Measurements from ENCODE around the gene SELENOK. TPM values are rescaled to one million over a fixed set of nuclear protein-coding genes. Genes with fewer than 3 reads are reported as not detected.

The SELENOK gene
- total and polyA plus RNA-seq, 2 of the 13 experiments (the other 11 are each of a cell fraction or from before 2014, with no cell fraction given) = 67.0 to 81.0 TPM

DNA sequence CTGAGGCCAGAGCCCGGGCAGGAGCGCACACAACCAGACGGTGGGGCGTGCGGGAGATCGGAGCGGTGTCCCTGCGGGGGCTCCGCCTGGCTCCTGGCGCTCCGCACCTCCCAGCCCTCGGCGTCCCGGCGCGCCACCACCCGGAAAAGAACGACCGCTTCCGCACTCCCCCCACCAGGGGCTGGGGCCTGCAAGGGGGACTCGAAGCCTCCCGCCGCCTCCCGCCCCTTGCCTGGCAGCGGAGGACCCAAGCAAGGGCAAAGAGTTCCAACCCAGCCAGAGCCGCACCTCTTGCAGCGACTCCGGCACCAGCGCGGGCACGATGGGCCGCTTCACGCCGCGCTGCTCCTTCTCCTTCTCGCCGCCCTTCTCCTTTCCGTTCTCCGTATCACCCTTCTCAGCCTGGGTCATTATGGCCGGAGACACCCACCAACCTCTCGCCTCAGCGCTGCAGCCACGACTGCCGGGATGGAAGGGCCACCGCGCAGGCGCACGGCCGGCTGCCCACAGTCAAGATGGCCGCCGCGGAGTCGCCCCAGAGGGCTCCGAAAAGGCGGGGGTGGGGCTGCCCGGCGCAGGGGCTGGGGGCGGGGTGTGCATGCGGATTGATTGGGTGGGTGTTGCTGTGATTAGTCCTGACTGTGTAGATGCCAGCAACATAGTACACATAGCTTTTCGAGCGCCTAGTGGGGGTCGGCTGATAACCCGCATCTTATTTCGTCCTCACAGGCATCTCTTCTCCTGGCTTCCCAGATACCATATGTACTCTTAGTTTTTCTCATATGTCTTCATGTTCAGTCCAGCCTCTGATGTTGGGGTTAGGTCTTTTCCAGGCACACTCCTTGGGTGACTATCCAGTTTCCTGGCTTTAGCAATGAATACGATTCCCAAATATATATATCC is 9.7 kb downstream of the SELENOK start, which contains the start of gene ACTR8 (continued):
- TF ChIP-seq, protein P1, sequence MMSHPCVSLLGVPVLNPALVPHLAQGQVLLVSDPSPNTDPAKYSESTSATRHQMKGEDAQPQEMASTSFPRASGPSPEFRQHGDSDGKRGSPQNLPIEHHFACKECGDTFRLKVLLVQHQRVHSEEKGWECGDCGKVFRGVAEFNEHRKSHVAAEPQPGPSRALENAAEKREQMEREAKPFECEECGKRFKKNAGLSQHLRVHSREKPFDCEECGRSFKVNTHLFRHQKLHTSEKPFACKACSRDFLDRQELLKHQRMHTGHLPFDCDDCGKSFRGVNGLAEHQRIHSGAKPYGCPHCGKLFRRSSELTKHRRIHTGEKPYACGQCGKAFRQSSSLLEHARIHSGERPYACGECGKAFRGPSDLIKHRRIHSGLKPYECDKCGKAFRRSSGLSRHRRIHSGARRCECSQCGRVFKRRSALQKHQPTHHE (CRISPR knock-in tag; IDR thresholded peaks at IDR 0.05; ENCODE audit: borderline replicate concordance) = no peak
- TF ChIP-seq, protein P2, sequence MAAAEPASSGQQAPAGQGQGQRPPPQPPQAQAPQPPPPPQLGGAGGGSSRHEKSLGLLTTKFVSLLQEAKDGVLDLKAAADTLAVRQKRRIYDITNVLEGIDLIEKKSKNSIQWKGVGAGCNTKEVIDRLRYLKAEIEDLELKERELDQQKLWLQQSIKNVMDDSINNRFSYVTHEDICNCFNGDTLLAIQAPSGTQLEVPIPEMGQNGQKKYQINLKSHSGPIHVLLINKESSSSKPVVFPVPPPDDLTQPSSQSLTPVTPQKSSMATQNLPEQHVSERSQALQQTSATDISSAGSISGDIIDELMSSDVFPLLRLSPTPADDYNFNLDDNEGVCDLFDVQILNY (CRISPR knock-in tag; conservative IDR thresholded peaks at IDR 0.05) = peak; percentile 54; the same call in 1 of the 2 replicates
- TF ChIP-seq, protein P3, sequence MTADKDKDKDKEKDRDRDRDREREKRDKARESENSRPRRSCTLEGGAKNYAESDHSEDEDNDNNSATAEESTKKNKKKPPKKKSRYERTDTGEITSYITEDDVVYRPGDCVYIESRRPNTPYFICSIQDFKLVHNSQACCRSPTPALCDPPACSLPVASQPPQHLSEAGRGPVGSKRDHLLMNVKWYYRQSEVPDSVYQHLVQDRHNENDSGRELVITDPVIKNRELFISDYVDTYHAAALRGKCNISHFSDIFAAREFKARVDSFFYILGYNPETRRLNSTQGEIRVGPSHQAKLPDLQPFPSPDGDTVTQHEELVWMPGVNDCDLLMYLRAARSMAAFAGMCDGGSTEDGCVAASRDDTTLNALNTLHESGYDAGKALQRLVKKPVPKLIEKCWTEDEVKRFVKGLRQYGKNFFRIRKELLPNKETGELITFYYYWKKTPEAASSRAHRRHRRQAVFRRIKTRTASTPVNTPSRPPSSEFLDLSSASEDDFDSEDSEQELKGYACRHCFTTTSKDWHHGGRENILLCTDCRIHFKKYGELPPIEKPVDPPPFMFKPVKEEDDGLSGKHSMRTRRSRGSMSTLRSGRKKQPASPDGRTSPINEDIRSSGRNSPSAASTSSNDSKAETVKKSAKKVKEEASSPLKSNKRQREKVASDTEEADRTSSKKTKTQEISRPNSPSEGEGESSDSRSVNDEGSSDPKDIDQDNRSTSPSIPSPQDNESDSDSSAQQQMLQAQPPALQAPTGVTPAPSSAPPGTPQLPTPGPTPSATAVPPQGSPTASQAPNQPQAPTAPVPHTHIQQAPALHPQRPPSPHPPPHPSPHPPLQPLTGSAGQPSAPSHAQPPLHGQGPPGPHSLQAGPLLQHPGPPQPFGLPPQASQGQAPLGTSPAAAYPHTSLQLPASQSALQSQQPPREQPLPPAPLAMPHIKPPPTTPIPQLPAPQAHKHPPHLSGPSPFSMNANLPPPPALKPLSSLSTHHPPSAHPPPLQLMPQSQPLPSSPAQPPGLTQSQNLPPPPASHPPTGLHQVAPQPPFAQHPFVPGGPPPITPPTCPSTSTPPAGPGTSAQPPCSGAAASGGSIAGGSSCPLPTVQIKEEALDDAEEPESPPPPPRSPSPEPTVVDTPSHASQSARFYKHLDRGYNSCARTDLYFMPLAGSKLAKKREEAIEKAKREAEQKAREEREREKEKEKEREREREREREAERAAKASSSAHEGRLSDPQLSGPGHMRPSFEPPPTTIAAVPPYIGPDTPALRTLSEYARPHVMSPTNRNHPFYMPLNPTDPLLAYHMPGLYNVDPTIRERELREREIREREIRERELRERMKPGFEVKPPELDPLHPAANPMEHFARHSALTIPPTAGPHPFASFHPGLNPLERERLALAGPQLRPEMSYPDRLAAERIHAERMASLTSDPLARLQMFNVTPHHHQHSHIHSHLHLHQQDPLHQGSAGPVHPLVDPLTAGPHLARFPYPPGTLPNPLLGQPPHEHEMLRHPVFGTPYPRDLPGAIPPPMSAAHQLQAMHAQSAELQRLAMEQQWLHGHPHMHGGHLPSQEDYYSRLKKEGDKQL (CRISPR knock-in tag; IDR thresholded peaks at IDR 0.05; ENCODE audit: low read depth) = no peak
- TF ChIP-seq, protein P4, sequence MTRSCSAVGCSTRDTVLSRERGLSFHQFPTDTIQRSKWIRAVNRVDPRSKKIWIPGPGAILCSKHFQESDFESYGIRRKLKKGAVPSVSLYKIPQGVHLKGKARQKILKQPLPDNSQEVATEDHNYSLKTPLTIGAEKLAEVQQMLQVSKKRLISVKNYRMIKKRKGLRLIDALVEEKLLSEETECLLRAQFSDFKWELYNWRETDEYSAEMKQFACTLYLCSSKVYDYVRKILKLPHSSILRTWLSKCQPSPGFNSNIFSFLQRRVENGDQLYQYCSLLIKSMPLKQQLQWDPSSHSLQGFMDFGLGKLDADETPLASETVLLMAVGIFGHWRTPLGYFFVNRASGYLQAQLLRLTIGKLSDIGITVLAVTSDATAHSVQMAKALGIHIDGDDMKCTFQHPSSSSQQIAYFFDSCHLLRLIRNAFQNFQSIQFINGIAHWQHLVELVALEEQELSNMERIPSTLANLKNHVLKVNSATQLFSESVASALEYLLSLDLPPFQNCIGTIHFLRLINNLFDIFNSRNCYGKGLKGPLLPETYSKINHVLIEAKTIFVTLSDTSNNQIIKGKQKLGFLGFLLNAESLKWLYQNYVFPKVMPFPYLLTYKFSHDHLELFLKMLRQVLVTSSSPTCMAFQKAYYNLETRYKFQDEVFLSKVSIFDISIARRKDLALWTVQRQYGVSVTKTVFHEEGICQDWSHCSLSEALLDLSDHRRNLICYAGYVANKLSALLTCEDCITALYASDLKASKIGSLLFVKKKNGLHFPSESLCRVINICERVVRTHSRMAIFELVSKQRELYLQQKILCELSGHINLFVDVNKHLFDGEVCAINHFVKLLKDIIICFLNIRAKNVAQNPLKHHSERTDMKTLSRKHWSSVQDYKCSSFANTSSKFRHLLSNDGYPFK (CRISPR knock-in tag; IDR thresholded peaks at IDR 0.05; ENCODE audit: borderline replicate concordance) = peak; percentile 85; the same call in 1 of the 2 replicates
- TF ChIP-seq SOX5 (CRISPR knock-in tag; IDR thresholded peaks at IDR 0.05; ENCODE audit: borderline replicate concordance) (0 out of 2 replicates have a peak, but pooled peaks have one; percentile 20), YEATS4 (CRISPR knock-in tag; IDR thresholded peaks at IDR 0.05; ENCODE audit: borderline replicate concordance) (peak; percentile 75; the same call in 1 of the 2 replicates), MEF2D (CRISPR knock-in tag; IDR thresholded peaks at IDR 0.05) (peak; percentile 52; the same call in 1 of the 2 replicates), ZNF775 (CRISPR knock-in tag; IDR thresholded peaks at IDR 0.05; ENCODE audit: borderline replicate concordance) (peak; percentile 46; the same call in 1 of the 2 replicates)
- TF ChIP-seq, protein P5, sequence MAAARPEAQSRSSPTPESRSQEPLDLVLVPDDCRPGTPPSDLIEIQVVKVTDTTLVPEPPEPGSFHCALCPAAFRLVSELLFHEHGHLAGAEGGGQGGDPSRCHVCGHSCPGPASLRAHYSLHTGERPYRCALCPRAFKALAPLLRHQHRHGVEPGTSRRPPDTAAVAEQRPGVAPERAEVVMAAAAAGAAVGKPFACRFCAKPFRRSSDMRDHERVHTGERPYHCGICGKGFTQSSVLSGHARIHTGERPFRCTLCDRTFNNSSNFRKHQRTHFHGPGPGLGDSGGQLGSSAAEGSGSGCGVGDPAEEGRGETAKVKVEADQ (CRISPR knock-in tag; IDR thresholded peaks at IDR 0.05; ENCODE audit: borderline replicate concordance) = no peak
- TF ChIP-seq, protein P6, sequence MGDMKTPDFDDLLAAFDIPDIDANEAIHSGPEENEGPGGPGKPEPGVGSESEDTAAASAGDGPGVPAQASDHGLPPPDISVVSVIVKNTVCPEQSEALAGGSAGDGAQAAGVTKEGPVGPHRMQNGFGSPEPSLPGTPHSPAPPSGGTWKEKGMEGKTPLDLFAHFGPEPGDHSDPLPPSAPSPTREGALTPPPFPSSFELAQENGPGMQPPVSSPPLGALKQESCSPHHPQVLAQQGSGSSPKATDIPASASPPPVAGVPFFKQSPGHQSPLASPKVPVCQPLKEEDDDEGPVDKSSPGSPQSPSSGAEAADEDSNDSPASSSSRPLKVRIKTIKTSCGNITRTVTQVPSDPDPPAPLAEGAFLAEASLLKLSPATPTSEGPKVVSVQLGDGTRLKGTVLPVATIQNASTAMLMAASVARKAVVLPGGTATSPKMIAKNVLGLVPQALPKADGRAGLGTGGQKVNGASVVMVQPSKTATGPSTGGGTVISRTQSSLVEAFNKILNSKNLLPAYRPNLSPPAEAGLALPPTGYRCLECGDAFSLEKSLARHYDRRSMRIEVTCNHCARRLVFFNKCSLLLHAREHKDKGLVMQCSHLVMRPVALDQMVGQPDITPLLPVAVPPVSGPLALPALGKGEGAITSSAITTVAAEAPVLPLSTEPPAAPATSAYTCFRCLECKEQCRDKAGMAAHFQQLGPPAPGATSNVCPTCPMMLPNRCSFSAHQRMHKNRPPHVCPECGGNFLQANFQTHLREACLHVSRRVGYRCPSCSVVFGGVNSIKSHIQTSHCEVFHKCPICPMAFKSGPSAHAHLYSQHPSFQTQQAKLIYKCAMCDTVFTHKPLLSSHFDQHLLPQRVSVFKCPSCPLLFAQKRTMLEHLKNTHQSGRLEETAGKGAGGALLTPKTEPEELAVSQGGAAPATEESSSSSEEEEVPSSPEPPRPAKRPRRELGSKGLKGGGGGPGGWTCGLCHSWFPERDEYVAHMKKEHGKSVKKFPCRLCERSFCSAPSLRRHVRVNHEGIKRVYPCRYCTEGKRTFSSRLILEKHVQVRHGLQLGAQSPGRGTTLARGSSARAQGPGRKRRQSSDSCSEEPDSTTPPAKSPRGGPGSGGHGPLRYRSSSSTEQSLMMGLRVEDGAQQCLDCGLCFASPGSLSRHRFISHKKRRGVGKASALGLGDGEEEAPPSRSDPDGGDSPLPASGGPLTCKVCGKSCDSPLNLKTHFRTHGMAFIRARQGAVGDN (CRISPR knock-in tag; IDR thresholded peaks at IDR 0.05) = peak; percentile 93
